GM20000 (cell line): Measurements from ENCODE around the gene CEP68.
A peak's percentile ranks its signal among the peaks of the same experiment; 100 is the strongest.

ENCODE experiments used
- DNase-seq: peaks from one replicate; pipeline ENCODE4 v3.0.0; 2012; ENCODE audit warnings: low spot score
- TF ChIP-seq, protein P1 (sequence below): IDR thresholded peaks from 2 replicates; pipeline ENCODE4 v1.5.1; 2012; ENCODE audit warnings: mild to moderate bottlenecking, control low read depth; ENCODE audit errors: extremely low read depth, missing control alignments

Gene CEP68

DNA sequence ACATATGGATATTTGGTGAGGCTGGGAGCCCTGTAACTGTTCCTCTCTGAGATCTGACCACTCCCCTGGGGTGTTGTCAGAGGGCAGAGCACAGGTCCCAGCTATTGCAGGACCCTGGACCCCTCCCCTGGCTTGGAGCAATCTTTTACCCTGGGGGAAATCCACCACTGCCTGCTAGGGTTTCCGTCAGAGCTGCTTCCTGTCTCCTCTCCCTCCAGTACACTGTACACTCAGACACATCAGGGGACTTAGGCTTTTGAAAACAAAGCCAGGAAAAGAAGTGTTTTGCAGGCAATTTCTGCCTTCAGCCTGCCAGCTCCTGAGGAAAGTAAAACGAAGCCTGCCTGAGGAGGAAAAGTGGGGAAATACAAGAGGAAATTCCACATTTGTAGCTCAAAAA lies 13.2 kb upstream of the CEP68 start:
- no peak for DNase-seq
- TF ChIP-seq, protein P1, sequence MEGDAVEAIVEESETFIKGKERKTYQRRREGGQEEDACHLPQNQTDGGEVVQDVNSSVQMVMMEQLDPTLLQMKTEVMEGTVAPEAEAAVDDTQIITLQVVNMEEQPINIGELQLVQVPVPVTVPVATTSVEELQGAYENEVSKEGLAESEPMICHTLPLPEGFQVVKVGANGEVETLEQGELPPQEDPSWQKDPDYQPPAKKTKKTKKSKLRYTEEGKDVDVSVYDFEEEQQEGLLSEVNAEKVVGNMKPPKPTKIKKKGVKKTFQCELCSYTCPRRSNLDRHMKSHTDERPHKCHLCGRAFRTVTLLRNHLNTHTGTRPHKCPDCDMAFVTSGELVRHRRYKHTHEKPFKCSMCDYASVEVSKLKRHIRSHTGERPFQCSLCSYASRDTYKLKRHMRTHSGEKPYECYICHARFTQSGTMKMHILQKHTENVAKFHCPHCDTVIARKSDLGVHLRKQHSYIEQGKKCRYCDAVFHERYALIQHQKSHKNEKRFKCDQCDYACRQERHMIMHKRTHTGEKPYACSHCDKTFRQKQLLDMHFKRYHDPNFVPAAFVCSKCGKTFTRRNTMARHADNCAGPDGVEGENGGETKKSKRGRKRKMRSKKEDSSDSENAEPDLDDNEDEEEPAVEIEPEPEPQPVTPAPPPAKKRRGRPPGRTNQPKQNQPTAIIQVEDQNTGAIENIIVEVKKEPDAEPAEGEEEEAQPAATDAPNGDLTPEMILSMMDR: no peak

DNA sequence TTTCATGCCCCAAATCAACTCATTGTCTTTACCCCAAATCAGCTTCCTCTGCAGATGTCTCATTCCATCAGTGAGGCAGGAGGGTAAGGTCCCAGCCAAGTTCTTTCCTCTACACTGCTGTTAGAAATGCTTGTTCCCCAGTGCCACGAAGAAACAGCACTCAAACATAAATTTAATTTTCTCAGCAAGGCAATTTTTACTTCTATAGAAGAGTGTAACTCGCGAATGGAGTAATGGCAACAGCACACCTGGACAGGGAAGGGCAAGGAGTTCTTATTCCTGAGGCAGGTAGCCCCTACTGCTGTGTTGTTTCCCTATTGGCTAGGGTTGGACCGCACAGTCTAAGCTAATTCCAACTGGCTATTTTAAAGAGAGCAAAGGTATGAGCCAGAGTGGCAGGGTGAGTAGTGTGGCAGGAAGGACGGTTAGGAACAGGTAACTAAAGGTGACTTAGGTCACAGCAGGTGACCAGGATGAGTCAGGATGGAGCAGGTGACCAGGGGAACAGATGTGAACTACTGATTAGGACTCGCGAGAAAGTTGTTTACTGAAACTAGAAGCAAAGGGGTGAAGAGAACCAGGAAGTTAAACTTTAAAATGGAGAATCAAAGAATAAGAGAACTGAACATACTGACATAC lies 12.0 kb upstream of the CEP68 start:
- TF ChIP-seq, protein P1: no peak
- no peak for DNase-seq

DNA sequence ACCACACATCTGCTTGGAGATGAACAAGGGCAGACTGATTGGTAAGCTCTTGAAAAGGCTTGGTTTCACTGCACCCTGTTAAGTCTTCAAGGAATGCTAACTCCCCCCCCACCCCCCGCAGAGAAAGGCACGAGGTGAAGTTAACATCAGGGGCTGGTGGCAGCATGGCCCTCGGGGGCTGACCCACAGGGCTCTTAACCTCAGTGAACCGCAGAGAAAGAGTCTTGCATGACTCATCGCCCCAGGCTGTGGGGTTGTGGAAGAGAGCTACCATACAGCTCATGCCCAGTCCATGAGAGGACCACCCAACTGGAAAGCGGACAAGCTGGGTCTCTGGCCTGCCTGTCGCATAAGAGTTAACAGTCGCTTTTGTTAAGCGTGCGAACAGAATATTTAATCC lies 10.6 kb upstream of the CEP68 start:
- TF ChIP-seq, protein P1: no peak
- no peak for DNase-seq

DNA sequence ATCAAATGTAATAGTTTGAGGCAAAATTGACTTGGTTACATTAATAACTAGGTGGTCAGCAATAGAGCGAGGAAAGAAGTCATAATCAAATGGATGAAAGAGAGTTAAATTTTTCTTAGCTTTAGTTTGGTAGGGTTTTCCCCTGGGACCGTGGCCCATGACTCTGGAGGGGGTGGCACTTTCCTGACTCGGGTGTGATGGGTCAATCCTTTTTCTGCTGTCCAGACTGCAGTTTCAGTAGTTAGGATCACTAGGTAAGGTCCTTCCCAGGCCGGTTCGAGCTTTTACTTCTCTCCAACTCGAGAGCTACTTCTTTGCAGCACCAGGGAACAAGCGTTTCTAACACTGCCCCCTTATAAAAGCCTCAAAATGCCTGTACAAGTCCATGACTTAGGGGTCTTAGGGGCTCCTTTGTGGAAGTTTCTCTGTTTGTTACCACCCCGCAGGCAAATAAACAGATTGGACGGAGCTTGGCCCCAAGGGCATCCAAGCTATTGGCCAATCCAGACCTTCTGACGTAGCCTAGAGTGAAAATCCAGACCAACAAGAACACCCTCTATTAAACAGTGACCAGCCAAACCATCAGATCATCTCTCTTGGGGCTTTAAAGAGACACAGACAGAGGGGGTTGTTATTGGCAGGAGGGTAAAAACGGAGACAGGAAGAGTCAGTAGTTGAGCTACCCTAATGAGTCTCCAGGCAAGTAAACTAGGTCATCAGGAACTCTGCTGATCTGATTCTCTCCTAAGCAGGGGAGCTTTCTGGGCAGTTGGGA lies 9.4 kb upstream of the CEP68 start:
- no peak for DNase-seq
- TF ChIP-seq, protein P1: no peak

DNA sequence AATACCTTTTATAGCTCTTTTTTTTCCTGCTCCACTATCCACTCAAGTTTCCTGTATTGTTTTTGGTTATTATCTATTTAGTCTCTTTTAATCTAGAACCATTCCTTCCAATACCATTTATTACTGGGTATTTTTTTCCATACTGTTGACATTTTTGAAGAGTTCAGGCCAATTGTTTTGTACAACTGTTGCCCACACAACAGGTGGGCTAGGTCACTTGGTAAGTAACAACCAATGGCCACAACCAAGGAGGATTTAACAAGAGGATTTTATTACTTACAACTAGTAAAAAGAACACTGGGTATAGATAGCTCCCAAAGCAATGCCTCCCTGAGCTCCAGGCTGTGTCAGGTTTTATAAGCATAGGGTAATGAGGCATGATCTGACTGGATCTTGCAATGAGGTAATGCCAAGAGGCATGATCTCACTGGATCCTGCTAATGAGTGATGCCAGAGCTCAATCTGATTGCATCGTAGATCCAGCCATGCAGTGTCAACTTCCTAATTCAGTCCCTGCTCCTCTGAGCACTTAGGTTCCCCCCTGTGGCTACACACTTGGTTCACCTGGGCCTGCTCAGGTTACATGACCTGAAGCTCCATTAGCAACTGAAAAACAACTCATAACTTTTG lies 7.1 kb upstream of the CEP68 start:
- TF ChIP-seq, protein P1: no peak
- no peak for DNase-seq

DNA sequence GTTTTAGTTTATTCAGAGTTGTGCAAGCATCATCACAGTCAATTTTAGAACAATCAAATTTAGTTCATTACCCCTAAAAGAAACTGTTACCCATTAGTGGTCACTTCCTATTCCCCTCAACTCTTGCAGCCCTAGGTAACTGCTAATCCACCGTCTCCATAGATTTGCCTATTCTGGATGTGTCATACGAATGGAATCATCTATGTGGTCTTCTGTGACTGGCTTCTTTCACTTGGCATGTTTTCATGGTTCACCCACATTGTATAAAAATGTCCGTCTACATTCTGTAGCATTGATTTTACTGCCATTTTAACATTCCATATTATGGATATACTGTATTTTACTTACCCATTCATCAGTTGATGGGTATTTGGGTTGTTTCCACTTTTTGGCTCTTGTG lies 5.3 kb upstream of the CEP68 start:
- DNase-seq: no peak
- TF ChIP-seq, protein P1: no peak

DNA sequence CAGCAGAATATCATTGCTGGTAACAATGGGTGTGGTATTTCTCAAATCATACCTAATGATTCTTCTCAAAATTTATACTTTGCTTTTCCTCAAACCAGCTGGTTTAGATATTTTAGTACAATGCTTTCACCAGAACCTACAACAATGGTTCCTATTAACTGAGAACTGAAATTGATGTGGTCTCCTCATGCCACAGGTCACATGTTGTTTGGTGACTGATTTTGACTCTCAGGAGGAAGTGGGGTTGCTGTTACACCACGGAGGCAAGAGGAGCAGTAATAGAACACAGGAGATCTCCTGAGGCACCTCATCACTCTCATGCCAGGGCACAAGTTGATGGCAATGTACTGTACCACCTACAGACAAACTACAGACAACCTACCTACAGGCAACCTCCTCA lies 3.0 kb upstream of the CEP68 start:
- peak; percentile 82 for DNase-seq
- TF ChIP-seq, protein P1: no peak
